Measurements from ENCODE around the gene TCF12.

TCF12 gene

DNA sequence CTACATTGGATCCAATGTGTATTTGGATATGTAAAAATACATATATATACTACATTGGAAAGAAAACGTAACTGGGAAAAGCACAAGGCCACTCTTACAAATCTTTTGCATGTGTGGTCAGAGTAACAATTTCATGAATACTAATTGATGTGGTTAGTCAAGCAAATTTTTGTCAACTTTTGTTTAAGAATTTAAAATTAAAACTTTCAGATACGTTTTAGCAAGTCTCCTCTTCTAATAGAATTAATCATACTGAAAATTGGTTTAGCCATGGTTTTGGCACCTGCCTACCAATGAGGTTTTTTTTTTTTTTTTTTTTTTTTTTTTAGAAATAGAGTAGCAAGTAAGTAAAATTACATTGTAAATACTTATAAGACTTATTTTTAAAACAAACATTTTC, 304.9 kb downstream of the TCF12 start:
- Histone ChIP-seq H3K4me3 (ENCODE audit: insufficient read depth, low read depth, low read length, poor library complexity, severe bottlenecking) (no peak overlapping the region), H3K4me1 (ENCODE audit: control insufficient read depth, insufficient read depth, low read length, poor library complexity, severe bottlenecking) (no peaks in the 10 kb centered on the region)
- DNase-seq: no peak

DNA sequence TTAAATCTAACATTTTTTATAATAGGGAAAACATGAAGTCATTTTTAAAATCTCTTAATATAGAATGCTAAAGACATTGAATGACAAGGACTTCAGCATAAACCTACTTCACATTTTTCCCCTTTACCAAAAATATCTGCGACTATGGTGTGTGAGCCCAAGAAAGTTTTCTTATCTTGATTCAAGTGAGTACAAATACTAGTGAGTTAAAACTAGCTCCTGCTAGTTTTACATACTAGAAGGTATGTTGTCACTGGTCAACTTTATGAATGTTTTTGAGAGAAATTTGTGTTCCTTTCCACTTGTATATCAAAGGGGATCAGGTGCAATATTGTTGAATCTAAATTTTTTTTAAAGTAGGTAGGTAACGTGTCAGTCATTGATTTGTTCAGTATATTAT, 305.4 kb downstream of the TCF12 start:
- Histone ChIP-seq H3K27ac (ENCODE audit: insufficient read depth, low read length, poor library complexity, severe bottlenecking) (no peak overlapping the region), H3K4me1 (ENCODE audit: control insufficient read depth, insufficient read depth, low read length, poor library complexity, severe bottlenecking) (no peaks in the 10 kb centered on the region), H3K36me3 (ENCODE audit: control insufficient read depth, insufficient read depth, low read length) (no peaks in the 10 kb centered on the region), H3K4me3 (ENCODE audit: insufficient read depth, low read depth, low read length, poor library complexity, severe bottlenecking) (no peak overlapping the region), H3K27me3 (replicated peaks; ENCODE audit: control insufficient read depth, insufficient read depth, low read length, poor library complexity, severe bottlenecking) (no peaks in the 10 kb centered on the region), H3K9me3 (ENCODE audit: control insufficient read depth, low read length) (no peaks in the 10 kb centered on the region)
- no peak for DNase-seq

More for the DNA sequence above, 304.9 kb downstream of the TCF12 start:
- H3K36me3 ChIP-seq (ENCODE audit: control insufficient read depth, insufficient read depth, low read length): no peaks in the 10 kb centered on the region
- no peak overlapping the region for H3K27ac ChIP-seq (ENCODE audit: insufficient read depth, low read length, poor library complexity, severe bottlenecking)
- H3K27me3 ChIP-seq (replicated peaks; ENCODE audit: control insufficient read depth, insufficient read depth, low read length, poor library complexity, severe bottlenecking): no peaks in the 10 kb centered on the region
- no peaks in the 10 kb centered on the region for H3K9me3 ChIP-seq (ENCODE audit: control insufficient read depth, low read length)

DNA sequence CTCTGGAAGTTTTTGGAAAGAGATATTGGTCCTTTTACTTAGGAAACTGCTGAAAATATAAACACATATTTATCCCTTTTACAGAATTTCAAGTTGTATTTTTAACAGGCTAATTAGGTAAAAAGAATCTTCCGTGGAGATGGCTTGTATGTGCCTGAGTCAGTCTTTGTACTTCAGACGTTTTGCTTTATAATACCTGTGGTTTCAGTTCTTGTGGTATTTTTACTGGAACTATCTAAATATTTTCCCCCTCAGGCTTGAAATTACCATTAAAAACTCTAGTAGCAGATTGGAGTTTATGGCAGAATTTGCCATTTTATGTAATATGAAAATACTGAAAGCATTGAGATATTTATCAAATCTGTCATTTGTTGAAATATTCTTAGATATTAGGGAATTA, 306.2 kb downstream of the TCF12 start:
- no peak overlapping the region for H3K4me3 ChIP-seq (ENCODE audit: insufficient read depth, low read depth, low read length, poor library complexity, severe bottlenecking)
- DNase-seq: no peak
- H3K27ac ChIP-seq (ENCODE audit: insufficient read depth, low read length, poor library complexity, severe bottlenecking): no peak overlapping the region
- H3K27me3 ChIP-seq (replicated peaks; ENCODE audit: control insufficient read depth, insufficient read depth, low read length, poor library complexity, severe bottlenecking): no peaks in the 10 kb centered on the region
- H3K36me3 ChIP-seq (ENCODE audit: control insufficient read depth, insufficient read depth, low read length): no peaks in the 10 kb centered on the region
- H3K4me1 ChIP-seq (ENCODE audit: control insufficient read depth, insufficient read depth, low read length, poor library complexity, severe bottlenecking): no peaks in the 10 kb centered on the region
- no peaks in the 10 kb centered on the region for H3K9me3 ChIP-seq (ENCODE audit: control insufficient read depth, low read length)

DNA sequence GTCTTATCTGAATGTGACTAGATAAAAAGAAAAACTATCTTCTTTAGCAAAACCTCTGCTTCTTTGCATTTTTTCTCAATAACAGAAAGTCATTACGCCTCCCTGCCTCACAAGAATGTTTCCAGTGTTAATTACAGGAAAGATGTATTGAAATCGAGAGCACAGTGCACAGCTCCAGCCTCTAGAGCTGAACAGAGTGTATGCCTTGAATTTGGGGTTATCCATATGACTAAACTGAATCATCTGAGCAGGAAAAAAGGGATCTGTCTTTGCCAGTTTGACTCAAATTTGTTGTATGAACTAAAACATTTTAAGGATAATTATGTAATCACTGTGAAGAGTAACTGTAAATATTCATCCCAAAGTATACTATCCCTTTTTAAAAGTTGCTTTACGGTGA, 308.7 kb downstream of the TCF12 start:
- no peak for DNase-seq
- H3K4me1 ChIP-seq (ENCODE audit: control insufficient read depth, insufficient read depth, low read length, poor library complexity, severe bottlenecking): no peaks in the 10 kb centered on the region
- H3K36me3 ChIP-seq (ENCODE audit: control insufficient read depth, insufficient read depth, low read length): peaks cover 3% of the 10 kb centered on the region
- H3K4me3 ChIP-seq (ENCODE audit: insufficient read depth, low read depth, low read length, poor library complexity, severe bottlenecking): no peak overlapping the region
- no peaks in the 10 kb centered on the region for H3K27me3 ChIP-seq (replicated peaks; ENCODE audit: control insufficient read depth, insufficient read depth, low read length, poor library complexity, severe bottlenecking)
- H3K9me3 ChIP-seq (ENCODE audit: control insufficient read depth, low read length): no peaks in the 10 kb centered on the region
- no peak overlapping the region for H3K27ac ChIP-seq (ENCODE audit: insufficient read depth, low read length, poor library complexity, severe bottlenecking)

DNA sequence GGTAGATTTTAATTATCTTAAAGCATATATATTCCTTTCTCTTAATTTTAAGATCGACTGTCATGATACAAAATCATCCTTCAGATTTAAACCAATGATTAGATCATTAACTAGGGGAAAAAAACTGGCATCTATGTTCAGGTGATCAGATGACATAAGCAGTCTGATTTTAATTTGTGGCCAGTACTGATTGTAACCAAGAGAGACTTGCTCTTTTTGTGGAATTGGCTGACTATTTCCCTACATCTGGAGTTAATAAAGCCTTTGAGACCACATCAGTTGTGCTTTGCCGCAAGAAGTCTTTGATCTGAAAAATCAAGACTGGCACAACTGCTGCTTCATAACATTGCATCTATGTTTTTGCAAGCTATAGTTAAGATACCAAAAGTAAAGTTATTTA, 309.5 kb downstream of the TCF12 start:
- no peak for DNase-seq
- Histone ChIP-seq H3K4me1 (ENCODE audit: control insufficient read depth, insufficient read depth, low read length, poor library complexity, severe bottlenecking) (no peaks in the 10 kb centered on the region), H3K9me3 (ENCODE audit: control insufficient read depth, low read length) (no peaks in the 10 kb centered on the region), H3K36me3 (ENCODE audit: control insufficient read depth, insufficient read depth, low read length) (peaks cover 8% of the 10 kb centered on the region), H3K27me3 (replicated peaks; ENCODE audit: control insufficient read depth, insufficient read depth, low read length, poor library complexity, severe bottlenecking) (no peaks in the 10 kb centered on the region), H3K4me3 (ENCODE audit: insufficient read depth, low read depth, low read length, poor library complexity, severe bottlenecking) (no peak overlapping the region), H3K27ac (ENCODE audit: insufficient read depth, low read length, poor library complexity, severe bottlenecking) (no peak overlapping the region)

DNA sequence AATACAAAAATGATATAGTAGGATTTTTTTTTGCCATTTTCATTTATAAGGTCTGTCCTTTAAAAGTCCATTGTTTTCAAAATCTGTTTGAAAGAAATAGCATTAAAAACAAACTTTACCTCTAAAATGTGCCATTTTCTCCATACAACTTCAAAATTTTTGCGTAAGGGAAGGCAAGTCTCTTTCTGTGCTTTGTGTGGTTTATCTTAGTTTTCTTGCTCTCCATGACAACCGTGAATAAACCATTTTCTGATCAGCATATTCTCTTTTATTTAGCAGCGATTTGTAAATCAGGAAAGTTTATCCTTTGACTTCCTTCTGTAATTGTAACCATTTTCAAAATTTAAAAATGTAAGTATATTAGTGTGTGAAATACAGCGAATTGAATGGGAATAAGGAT, 310.0 kb downstream of the TCF12 start:
- no peak for DNase-seq
- Histone ChIP-seq H3K27me3 (replicated peaks; ENCODE audit: control insufficient read depth, insufficient read depth, low read length, poor library complexity, severe bottlenecking) (no peaks in the 10 kb centered on the region), H3K9me3 (ENCODE audit: control insufficient read depth, low read length) (no peaks in the 10 kb centered on the region), H3K4me1 (ENCODE audit: control insufficient read depth, insufficient read depth, low read length, poor library complexity, severe bottlenecking) (no peaks in the 10 kb centered on the region), H3K36me3 (ENCODE audit: control insufficient read depth, insufficient read depth, low read length) (peaks cover 9% of the 10 kb centered on the region), H3K27ac (ENCODE audit: insufficient read depth, low read length, poor library complexity, severe bottlenecking) (no peak overlapping the region), H3K4me3 (ENCODE audit: insufficient read depth, low read depth, low read length, poor library complexity, severe bottlenecking) (no peak overlapping the region)

DNA sequence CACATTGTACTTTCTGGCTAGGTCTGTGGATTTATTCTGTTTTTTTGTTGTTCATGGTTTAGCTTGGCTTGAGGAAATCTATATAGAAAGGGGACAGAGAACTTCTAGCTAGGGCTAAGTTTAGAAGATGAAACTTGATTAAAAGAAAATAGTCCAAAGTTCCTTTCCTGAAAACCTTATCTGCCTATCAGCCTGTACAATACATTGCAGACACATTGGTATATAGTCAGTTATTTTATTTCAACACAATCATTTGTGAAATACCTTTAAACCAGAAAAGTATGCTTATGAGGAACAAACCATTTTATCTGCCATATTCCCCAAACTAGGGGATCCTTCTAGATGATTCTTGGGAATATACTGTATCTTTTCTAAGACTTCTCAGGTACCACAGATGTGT, 310.6 kb downstream of the TCF12 start:
- no peak for DNase-seq
- Histone ChIP-seq H3K4me3 (ENCODE audit: insufficient read depth, low read depth, low read length, poor library complexity, severe bottlenecking) (no peak overlapping the region), H3K9me3 (ENCODE audit: control insufficient read depth, low read length) (no peaks in the 10 kb centered on the region), H3K4me1 (ENCODE audit: control insufficient read depth, insufficient read depth, low read length, poor library complexity, severe bottlenecking) (no peaks in the 10 kb centered on the region), H3K27ac (ENCODE audit: insufficient read depth, low read length, poor library complexity, severe bottlenecking) (no peak overlapping the region), H3K27me3 (replicated peaks; ENCODE audit: control insufficient read depth, insufficient read depth, low read length, poor library complexity, severe bottlenecking) (no peaks in the 10 kb centered on the region), H3K36me3 (ENCODE audit: control insufficient read depth, insufficient read depth, low read length) (peaks cover 15% of the 10 kb centered on the region)

DNA sequence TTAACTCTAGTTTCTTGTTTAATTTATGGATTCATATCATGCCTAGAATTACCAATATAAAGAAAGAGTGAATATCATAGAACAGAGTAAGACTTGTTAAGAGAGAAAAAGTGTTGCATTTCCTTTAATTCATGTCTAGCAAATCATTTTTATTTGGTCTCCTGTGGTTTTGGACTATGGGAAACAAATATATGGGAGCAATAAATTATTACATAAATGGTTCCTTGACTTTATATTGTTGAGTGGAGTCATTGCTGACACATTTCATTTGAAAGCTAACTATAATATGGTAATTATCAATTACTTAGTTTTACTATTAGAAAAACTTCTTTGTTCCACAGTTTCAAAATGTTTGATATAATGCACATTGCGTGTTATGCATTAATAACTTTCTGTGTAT, 313.1 kb downstream of the TCF12 start:
- Histone ChIP-seq H3K27me3 (replicated peaks; ENCODE audit: control insufficient read depth, insufficient read depth, low read length, poor library complexity, severe bottlenecking) (no peaks in the 10 kb centered on the region), H3K27ac (ENCODE audit: insufficient read depth, low read length, poor library complexity, severe bottlenecking) (no peak overlapping the region), H3K36me3 (ENCODE audit: control insufficient read depth, insufficient read depth, low read length) (peaks cover 20% of the 10 kb centered on the region), H3K9me3 (ENCODE audit: control insufficient read depth, low read length) (no peaks in the 10 kb centered on the region), H3K4me3 (ENCODE audit: insufficient read depth, low read depth, low read length, poor library complexity, severe bottlenecking) (no peak overlapping the region), H3K4me1 (ENCODE audit: control insufficient read depth, insufficient read depth, low read length, poor library complexity, severe bottlenecking) (no peaks in the 10 kb centered on the region)
- no peak for DNase-seq

DNA sequence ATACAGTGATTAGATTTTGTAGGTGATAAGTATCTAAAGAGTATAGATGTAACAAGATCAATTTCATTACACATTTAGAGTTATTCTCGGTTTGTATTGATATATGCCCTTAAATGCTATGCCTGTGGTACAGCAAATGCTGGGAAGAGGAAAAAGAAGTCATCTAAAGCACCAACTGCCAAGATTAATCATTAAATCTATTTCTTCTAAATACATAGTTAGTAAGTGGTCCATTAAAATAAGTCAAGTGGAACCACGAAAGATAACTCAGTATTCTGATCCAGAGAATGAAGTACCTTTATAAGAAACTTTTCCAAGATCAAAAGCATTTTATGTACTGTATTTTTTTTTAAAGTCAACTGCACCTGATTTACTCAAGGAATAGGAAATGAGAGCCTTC, 315.7 kb downstream of the TCF12 start:
- peaks cover 20% of the 10 kb centered on the region for H3K36me3 ChIP-seq (ENCODE audit: control insufficient read depth, insufficient read depth, low read length)
- no peak overlapping the region for H3K4me3 ChIP-seq (ENCODE audit: insufficient read depth, low read depth, low read length, poor library complexity, severe bottlenecking)
- H3K27me3 ChIP-seq (replicated peaks; ENCODE audit: control insufficient read depth, insufficient read depth, low read length, poor library complexity, severe bottlenecking): no peaks in the 10 kb centered on the region
- no peaks in the 10 kb centered on the region for H3K9me3 ChIP-seq (ENCODE audit: control insufficient read depth, low read length)
- DNase-seq: no peak
- no peak overlapping the region for H3K27ac ChIP-seq (ENCODE audit: insufficient read depth, low read length, poor library complexity, severe bottlenecking)
- no peaks in the 10 kb centered on the region for H3K4me1 ChIP-seq (ENCODE audit: control insufficient read depth, insufficient read depth, low read length, poor library complexity, severe bottlenecking)

DNA sequence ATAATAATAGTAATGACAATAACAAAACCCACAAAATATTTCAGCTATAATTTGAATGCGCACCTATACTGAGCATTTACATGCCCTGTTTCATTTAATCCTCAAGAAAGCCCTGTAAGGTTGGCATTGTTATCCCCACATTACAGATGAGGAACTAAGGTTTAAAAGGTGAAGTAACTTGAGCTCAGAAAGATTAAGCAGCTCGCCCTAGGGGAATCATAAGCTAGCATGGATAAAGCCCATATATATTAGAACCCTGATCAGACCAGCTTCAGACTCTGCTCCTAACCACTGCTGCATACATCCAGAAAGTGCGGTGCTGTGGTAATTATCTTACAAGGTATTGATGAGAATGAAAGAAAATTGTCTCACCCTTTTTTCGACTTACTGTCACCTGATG, 316.7 kb downstream of the TCF12 start:
- Histone ChIP-seq H3K36me3 (ENCODE audit: control insufficient read depth, insufficient read depth, low read length) (peaks cover 20% of the 10 kb centered on the region), H3K27me3 (replicated peaks; ENCODE audit: control insufficient read depth, insufficient read depth, low read length, poor library complexity, severe bottlenecking) (no peaks in the 10 kb centered on the region), H3K27ac (ENCODE audit: insufficient read depth, low read length, poor library complexity, severe bottlenecking) (no peak overlapping the region), H3K4me3 (ENCODE audit: insufficient read depth, low read depth, low read length, poor library complexity, severe bottlenecking) (no peak overlapping the region), H3K4me1 (ENCODE audit: control insufficient read depth, insufficient read depth, low read length, poor library complexity, severe bottlenecking) (no peaks in the 10 kb centered on the region), H3K9me3 (ENCODE audit: control insufficient read depth, low read length) (no peaks in the 10 kb centered on the region)
- DNase-seq: no peak

DNA sequence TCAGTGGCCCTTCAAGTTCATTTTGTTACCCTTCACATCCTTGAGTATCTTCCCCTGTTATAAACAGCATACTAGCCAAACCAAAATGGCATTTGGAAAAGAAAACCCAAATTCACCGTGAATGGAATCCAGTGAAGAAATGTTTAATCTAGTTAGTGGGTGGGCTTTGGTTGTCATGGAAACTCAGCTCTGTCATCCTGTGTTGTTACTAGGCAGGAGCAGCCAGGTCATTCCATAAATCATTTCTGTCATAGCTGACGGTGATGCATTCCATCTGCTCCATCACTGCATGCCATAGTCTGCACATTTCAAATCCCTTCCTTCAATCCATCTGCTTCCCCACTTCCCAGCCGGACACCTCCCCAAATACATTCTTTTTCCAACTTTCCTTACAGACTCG, 317.4 kb downstream of the TCF12 start:
- no peak overlapping the region for H3K4me3 ChIP-seq (ENCODE audit: insufficient read depth, low read depth, low read length, poor library complexity, severe bottlenecking)
- peaks cover 20% of the 10 kb centered on the region for H3K36me3 ChIP-seq (ENCODE audit: control insufficient read depth, insufficient read depth, low read length)
- H3K27ac ChIP-seq (ENCODE audit: insufficient read depth, low read length, poor library complexity, severe bottlenecking): no peak overlapping the region
- no peaks in the 10 kb centered on the region for H3K27me3 ChIP-seq (replicated peaks; ENCODE audit: control insufficient read depth, insufficient read depth, low read length, poor library complexity, severe bottlenecking)
- H3K4me1 ChIP-seq (ENCODE audit: control insufficient read depth, insufficient read depth, low read length, poor library complexity, severe bottlenecking): no peaks in the 10 kb centered on the region
- no peaks in the 10 kb centered on the region for H3K9me3 ChIP-seq (ENCODE audit: control insufficient read depth, low read length)
- no peak for DNase-seq
